DMS53 (cell line): ENCODE data around the gene PAXX.

Source experiments
- DNase-seq: peaks from one replicate; lab custom pipeline; 2025; lab: John Stamatoyannopoulos, UW

The PAXX gene

DNA sequence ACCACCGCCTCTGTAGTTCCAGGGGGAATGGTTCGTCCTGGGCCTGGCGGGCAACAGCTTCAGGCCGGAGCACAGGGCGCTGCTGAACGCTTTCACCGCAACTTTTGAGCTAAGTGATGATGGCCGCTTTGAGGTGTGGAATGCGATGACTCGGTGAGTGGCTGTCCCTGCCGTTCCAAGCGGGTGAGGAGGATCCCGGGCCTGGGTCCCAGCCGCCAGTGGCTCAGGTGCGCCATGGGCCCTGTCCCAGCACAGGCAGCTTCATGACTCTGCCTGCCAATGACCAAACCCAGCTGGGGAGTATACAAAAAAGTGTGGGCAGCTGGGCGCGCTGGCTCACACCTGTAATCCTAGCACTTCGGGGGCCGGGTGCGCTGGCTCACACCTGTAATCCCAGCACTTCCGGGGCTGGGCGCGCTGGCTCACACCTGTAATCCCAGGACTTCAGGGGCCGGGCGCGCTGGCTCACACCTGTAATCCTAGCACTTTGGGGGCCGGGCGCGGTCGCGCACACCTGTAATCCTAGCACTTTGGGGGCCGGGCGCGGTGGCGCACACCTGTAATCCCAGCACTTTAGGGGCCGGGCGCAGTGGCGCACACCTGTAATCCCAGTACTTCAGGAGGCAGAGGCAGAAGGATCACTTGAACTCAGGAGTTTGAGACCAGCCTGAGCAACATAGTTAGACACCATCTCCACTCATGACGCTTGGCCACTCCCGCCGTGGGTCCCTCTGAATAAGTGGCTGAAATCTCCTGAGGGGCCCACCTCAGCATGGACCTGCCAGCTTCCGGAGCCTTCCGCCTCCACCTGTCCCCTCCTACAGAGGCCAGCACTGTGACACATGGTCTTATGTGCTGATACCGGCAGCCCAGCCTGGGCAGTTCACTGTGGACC, 39.1 kb upstream of the PAXX start:
- no peak for DNase-seq

- DNase-seq = no peak
These were observed 38.4 kb upstream of the PAXX start for GRCh38 chr9:136953771-136954269.

DNA sequence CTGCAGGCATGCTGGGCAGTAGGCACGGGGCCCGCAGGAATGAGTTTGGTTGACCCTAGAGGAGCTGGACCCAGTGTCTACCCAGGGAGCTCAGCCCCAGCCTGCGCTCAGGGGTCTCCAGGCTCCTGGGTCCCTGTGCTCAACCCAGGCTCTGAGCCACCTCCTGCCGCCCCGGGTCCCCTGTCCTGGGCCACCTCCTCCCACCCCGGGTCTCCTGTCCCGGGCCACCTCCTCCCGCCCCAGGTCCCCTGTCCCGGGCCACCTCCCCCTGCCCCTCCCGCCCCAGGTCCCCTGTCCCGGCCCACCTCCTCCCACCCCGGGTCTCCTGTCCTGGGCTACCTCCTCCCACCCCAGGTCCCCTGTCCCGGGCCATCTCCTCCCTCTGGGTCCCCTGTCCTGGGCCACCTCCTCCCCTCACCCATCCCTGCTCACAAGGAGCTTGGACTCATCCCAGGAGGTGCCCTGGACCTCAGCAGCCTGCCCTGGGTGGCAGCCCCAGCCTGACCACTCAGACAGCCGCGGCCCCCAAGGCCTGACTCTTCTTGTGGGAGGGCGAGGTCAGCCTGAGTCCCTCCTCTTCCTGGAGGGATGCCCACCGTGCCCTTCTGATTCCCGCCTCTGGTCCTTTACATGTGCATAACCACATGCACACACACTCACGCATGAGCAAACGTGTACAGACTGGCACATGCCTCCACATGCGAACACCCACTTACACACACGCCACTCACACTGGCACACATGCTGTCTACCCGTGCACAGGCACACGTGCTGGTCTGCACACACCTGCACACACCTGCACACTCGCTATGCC, 37.7 kb upstream of the PAXX start:
- DNase-seq = no peak

- no peak for DNase-seq
These were observed 36.9 kb upstream of the PAXX start for GRCh38 chr9:136955202-136955942.

GRCh38 chr9:136955943-136956335, 36.3 kb upstream of the PAXX start:
- DNase-seq = no peak

- DNase-seq = no peak
These were observed 35.6 kb upstream of the PAXX start for GRCh38 chr9:136956604-136957003.

- no peak for DNase-seq
These were observed 34.8 kb upstream of the PAXX start for GRCh38 chr9:136957461-136957860.

- DNase-seq = no peak
These were observed 34.3 kb upstream of the PAXX start for GRCh38 chr9:136957901-136958300.

GRCh38 chr9:136958473-136958872, 33.7 kb upstream of the PAXX start:
- DNase-seq = no peak

DNA sequence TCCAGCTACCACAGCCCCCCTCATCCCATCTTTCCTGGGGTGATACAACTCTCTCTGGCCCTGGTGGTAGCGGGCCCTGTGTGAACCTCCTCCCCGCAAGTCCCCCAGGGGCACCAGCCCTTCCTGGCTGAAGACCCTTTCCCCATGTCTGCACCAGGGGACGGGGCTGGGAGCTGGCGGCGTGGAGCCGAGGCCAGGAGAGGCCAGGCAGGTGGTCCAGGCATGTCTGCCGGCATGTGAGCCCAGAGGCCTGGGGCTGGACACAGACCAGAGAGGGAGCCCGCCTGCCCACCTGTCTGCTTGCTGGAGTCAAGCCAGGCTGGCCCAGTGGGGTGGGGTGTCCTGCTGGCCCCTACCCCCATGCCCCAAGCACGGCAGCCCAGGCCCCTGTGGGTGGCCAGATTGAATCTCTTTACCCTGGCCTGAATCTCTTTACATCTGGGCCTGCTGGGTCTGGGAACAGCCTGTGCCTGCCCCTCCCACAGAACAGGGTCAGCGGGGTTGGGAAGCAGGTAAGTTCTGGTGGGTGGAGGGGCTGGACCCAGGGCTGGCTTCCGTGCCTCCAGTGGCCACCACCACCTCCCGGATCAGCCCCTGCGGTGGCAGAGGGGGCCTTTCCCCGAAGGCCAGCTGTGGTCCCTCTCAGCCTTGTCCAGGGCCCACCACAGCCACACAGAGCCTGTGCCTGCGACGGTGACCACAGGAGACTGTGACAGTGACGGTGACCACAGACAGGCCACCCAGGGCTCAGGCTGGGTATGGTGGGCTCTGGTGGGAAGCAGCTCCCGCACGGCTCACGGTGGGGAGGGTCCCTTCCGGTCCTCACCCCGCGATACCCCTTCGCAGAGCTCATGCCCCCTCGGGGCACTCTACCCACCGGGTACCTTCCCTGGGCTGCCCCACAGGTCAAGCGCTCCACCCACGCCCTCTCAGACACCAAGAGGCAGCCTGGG, 33.0 kb upstream of the PAXX start:
- no peak for DNase-seq

DNA sequence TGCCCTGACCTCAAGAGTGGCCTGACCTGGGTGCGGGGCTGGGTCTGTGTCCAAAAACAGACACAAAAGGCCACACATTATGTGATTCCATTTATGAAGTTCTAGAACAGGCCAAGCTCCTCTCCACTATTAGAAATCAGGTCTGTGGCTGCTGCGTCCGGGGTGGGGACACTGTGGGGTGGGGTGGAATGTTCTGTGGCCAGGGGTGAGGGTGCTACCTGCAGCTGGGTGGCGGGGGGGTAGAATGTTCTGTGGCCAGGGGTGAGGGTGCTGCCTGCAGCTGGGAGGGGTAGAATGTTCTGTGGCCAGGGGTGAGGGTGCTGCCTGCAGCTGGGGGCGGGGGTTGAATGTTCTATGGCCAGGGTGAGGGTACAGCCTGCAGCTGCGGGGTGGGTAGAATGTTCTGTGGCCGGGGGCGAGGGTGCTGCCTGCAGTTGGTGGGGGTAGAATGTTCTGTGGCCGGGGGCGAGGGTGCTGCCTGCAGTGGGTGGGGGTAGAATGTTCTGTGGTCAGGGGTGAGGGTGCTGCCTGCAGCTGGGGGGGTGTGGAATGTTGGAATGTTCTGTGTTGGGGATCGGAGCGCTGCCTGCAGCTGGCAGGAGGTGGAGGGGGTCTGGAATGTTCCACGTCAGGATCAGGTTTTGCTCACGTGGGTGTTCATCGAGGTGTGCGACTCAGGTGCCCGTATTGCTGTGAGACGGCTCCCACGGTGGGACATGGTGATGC, 31.8 kb upstream of the PAXX start:
- no peak for DNase-seq

GRCh38 chr9:136960938-136961275, 31.3 kb upstream of the PAXX start:
- no peak for DNase-seq

DNA sequence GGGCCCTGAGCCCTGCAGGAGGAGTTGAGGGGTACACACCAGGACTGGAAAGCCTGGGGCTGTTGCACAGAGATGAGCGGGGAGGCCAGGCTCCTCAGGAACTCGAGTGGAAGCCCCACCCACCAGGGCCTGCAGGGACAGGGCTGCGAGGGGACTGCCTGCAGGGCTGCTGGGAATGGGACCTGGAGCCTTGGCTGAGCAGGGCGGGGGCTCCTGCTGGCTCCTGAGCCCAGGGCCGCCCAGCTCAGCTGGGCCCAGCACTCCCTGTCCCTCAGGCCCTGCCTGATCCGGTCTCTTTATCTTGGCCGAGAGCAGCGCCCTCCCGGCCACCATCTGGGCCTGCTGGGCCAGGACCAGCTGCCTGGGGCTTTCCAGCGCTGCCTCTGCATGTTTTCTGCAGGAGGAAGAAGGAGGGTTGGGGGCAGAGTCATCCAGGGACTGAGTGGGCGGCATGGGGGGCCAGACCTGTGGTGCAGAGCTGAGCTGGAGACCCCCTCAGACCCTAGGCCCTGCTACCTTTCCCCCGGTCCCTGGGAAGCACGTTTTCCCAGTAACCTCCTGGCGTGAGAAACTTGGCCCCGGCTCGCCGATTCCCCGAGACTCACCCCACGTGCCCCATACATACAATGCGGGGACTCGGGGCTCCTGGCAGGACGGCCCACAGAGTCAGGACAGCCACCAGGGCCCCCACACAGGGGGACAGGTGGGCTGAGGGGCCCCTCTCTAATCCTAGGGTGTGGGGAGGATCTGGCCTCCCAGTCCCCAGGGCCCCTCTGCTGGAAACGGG, 30.8 kb upstream of the PAXX start:
- no peak for DNase-seq

DNA sequence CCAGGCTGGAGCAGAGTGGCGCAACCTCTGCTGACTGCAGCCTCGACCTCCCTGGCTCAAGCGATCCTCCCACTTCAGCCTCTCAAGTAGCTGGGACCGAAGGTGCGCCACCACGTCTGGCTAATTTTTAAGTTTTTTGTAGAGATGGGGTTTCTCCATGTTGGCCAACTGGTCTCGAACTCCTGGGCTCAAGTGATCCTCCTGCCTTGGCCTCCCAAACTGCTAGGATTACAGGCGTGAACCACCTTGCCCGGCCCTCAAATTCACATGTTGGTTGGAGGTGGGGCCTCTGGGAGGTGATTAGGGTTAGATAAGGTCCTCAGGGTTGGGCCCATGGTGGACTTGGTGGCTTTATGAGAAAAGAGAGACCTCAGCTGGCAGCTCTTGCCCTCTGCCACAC, 30.1 kb upstream of the PAXX start:
- no peak for DNase-seq

GRCh38 chr9:136962701-136963248, 29.4 kb upstream of the PAXX start:
- DNase-seq = no peak

GRCh38 chr9:136963341-136963740, 28.9 kb upstream of the PAXX start:
- DNase-seq = no peak

GRCh38 chr9:136963751-136964150, 28.5 kb upstream of the PAXX start:
- DNase-seq = no peak

- DNase-seq = peak; percentile 87
These were observed 28.0 kb upstream of the PAXX start for GRCh38 chr9:136964171-136964689.

- DNase-seq = no peak
These were observed 27.3 kb upstream of the PAXX start for GRCh38 chr9:136964833-136965422.
